ENCODE results near the gene WDR47. TPM values are rescaled to one million over a fixed set of nuclear protein-coding genes. Genes with fewer than 3 reads are reported as not detected.

The WDR47 gene
- total and polyA plus RNA-seq, 2 of the 8 experiments (the other 6 are each of a cell fraction or from before 2014, with no cell fraction given) = 1.9 to 6.7 TPM

GRCh38 chr1:108947871-108948525 is 93.9 kb downstream of the WDR47 start:
- Histone ChIP-seq H3K4me2 (ENCODE audit: insufficient read depth in 1 of 2, low read depth in 2 of 2, low read length in 2 of 2) (peak overlapping the region; percentile 66 to 70), H3K9ac (replicated peaks in 1 of 4; ENCODE audit: extremely low read depth in 1 of 4, low read depth in 3 of 4, low read length in 3 of 4) (peak overlapping the region in 1 of 4 experiments; percentile 45; a peak in 4 of 7 replicates), H3K4me3 (ENCODE audit: extremely low read depth in 1 of 4, insufficient read depth in 2 of 4, low read depth in 3 of 4, low read length in 4 of 4) (peak overlapping the region in 1 of 4 experiments; percentile 47; a peak in 3 of 8 replicates), H3K36me3 (ENCODE audit: control insufficient read depth in 2 of 4, insufficient read depth in 4 of 4, low read length in 3 of 4) (peaks cover 0 to 16% (median 1%) of the 10 kb centered on the region in 4 experiments; a peak in 2 of 8 replicates), H4K91ac (replicated peaks; ENCODE audit: insufficient read length, low read length) (peak overlapping the region; percentile 58), H2BK15ac (ENCODE audit: low read length) (no peak overlapping the region), H2BK120ac (replicated peaks; ENCODE audit: low read depth, low read length) (no peak overlapping the region), H4K8ac (ENCODE audit: extremely low read depth, insufficient read depth, low read length) (no peak overlapping the region), H2BK5ac (ENCODE audit: low read depth, low read length) (peak overlapping the region; percentile 76), H3K4ac (replicated peaks; ENCODE audit: insufficient read length, low read depth, low read length) (no peak overlapping the region), H3K79me2 (ENCODE audit: control insufficient read depth in 1 of 2, insufficient read depth in 2 of 2, low read length in 2 of 2) (peaks cover 0 to 26% of the 10 kb centered on the region in 2 experiments; a peak in 2 of 4 replicates), H2AK5ac (ENCODE audit: low read depth, low read length) (no peak overlapping the region; the same call in 1 of the 2 replicates), H3K56ac (replicated peaks; ENCODE audit: insufficient read length, low read depth, low read length) (no peak overlapping the region), H2BK20ac (ENCODE audit: low read length) (no peak overlapping the region), H4K20me1 (replicated peaks in 1 of 2; ENCODE audit: control insufficient read depth in 1 of 2, insufficient read depth in 2 of 2, low read length in 2 of 2) (no peaks in the 10 kb centered on the region), H4K5ac (ENCODE audit: insufficient read length, low read depth, low read length) (peak overlapping the region; percentile 39), H3K4me1 (replicated peaks in 1 of 4; ENCODE audit: control insufficient read depth in 3 of 4, insufficient read depth in 4 of 4, low read length in 3 of 4) (peaks cover 4 to 12% (median 7%) of the 10 kb centered on the region in 4 experiments; a peak in 5 of 7 replicates), H2AFZ (ENCODE audit: low read length) (peak overlapping the region; percentile 55), H3K79me1 (ENCODE audit: low read depth, low read length) (no peaks in the 10 kb centered on the region), H3K9me3 (ENCODE audit: insufficient read depth in 2 of 2, low read depth in 1 of 2, low read length in 1 of 2) (no peaks in the 10 kb centered on the region), H3K27ac (ENCODE audit: low read depth, low read length) (peak overlapping the region; percentile 80), H3K23ac (ENCODE audit: insufficient read length) (no peak overlapping the region), H3K27me3 (replicated peaks in 1 of 4; ENCODE audit: control insufficient read depth in 3 of 4, extremely low read depth in 1 of 4, insufficient read depth in 3 of 4, low read length in 3 of 4) (no peaks in the 10 kb centered on the region), H3K14ac (ENCODE audit: insufficient read length) (no peak overlapping the region), H3K18ac (ENCODE audit: extremely low read depth, low read length) (0 out of 2 replicates have a peak overlapping the region, but pooled peaks have one; percentile 48), H2BK12ac (ENCODE audit: low read depth, low read length) (peak overlapping the region; percentile 2; the same call in 1 of the 2 replicates), H3K23me2 (ENCODE audit: low read depth, low read length) (peaks cover 2% of the 10 kb centered on the region; the same call in 1 of the 2 replicates)
- FAIRE-seq (peak; percentile 82), DNase-seq (ENCODE audit: low read depth in 1 of 2, low spot score in 2 of 2) (no peak)
- WGBS, 2 experiments (ENCODE audit: extremely low coverage in 1 of 2, insufficient coverage in 1 of 2, insufficient read length in 1 of 2, insufficient replicate concordance in 2 of 2, low coverage in 1 of 2, low lambda C conversion rate in 2 of 2, missing lambda C conversion rate in 1 of 2) = 6% methylated on average over 6 of the region's 6 CpGs; no CpG with 5 or more reads in 1 of the 2 experiments
- ChIA-PET POLR2A (ENCODE audit: partially characterized antibody) (interaction anchor here (0.9 to 3.0 kb wide), 7 partner anchors 11 to 256 kb away, joined by 3 to 13 read pairs (median 5); partner anchors contain the start of gene CLCC1), CTCF (ENCODE audit: partially characterized antibody) (interaction anchor here (1.0 kb wide), 1 partner anchor 165 kb away, joined by 3 read pairs; a partner anchor contains a TSS)
- TF ChIP-seq SIX5 (IDR thresholded peaks at IDR 0.05; ENCODE audit: low read depth, low read length) = no peak
- peak; percentile 47 for TF ChIP-seq ASH2L (IDR thresholded peaks at IDR 0.05; ENCODE audit: low read length)
- no peak for TF ChIP-seq SP1 (IDR thresholded peaks at IDR 0.05; ENCODE audit: low read depth, low read length)
- no peak for TF ChIP-seq TCF12 (IDR thresholded peaks at IDR 0.05; ENCODE audit: low read depth, low read length)
